GM12865 (cell line): ENCODE measurements around the gene DUSP10.

Experiments
- DNase-seq: peaks from one replicate; pipeline ENCODE4 v3.0.0; 2010; ENCODE audit warnings: low read depth
- H3K4me3 ChIP-seq: 2 replicates; pipeline ENCODE4 v1.5.1; 2011; ENCODE audit warnings: mild to moderate bottlenecking, low read depth, low read length, control low read depth
- TF ChIP-seq, protein P1 (sequence below): IDR thresholded peaks from 2 replicates; pipeline ENCODE4 v1.5.1; 2011; ENCODE audit warnings: low read length, control low read depth, low read depth, inconsistent platforms; ENCODE audit not compliant: insufficient read depth; ENCODE audit errors: missing control alignments

Gene DUSP10

DNA sequence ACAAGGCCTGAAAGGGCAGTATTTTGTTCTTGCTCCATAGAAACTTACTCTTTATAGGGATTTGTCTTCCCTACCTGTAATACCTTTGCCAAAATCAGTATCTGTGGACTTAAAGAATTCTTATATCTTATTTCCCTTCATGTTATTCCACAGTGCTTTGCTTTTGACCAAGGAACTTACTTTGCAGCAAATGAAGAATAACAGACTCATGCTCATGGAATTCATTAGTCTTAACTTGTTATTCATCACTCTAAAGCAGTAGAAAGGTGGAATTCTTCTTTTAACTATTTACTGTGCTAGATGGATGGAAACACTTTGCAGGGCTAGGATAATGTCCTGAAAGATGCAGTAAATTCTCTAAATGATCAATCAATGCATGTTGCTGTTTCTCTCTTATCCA, 45.9 kb downstream of the DUSP10 start:
- TF ChIP-seq, protein P1, sequence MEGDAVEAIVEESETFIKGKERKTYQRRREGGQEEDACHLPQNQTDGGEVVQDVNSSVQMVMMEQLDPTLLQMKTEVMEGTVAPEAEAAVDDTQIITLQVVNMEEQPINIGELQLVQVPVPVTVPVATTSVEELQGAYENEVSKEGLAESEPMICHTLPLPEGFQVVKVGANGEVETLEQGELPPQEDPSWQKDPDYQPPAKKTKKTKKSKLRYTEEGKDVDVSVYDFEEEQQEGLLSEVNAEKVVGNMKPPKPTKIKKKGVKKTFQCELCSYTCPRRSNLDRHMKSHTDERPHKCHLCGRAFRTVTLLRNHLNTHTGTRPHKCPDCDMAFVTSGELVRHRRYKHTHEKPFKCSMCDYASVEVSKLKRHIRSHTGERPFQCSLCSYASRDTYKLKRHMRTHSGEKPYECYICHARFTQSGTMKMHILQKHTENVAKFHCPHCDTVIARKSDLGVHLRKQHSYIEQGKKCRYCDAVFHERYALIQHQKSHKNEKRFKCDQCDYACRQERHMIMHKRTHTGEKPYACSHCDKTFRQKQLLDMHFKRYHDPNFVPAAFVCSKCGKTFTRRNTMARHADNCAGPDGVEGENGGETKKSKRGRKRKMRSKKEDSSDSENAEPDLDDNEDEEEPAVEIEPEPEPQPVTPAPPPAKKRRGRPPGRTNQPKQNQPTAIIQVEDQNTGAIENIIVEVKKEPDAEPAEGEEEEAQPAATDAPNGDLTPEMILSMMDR = no peak
- no peak overlapping the region for H3K4me3 ChIP-seq
- DNase-seq = no peak

GRCh38 chr1:221695301-221695700, 46.6 kb downstream of the DUSP10 start:
- H3K4me3 ChIP-seq = no peak overlapping the region
- TF ChIP-seq, protein P1 = no peak
- no peak for DNase-seq

DNA sequence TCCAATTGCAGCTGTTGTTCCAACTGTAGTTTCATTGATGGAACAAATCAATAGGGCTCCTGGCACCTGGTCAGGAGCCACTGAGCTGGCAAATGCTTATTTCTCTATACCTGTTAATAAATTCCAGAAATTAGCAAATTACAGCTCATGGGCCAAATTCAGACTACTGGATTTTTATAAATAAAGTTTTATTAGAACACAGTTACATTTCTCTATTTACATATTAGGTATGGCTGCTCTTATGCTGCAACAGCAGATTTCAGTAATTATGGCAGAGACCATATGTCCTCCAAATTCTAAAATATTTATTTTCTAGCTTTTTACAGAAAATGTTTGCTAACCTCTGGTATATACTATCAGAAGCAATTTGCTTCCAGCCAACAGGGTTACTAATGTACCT, 47.8 kb downstream of the DUSP10 start:
- H3K4me3 ChIP-seq = no peak overlapping the region
- TF ChIP-seq, protein P1 = no peak
- no peak for DNase-seq

DNA sequence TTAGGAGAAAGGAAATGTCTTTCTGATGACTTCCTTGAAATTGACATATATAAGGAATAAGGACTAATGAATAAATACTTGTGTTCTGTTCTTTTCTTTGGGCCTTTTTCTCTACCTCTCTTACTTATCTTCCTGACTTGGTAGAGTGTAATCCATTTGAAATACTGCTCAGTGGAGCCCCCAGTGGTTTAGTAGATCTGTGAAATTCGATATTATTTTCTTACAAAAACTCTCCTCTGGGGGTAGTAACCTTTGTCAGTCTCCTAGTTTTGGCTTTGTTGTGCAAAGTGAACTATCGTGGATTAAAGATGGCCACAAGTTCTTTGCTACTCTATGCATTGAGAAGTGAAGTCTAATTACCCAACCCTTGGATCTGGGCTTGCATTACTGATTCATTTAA, 48.8 kb downstream of the DUSP10 start:
- no peak overlapping the region for H3K4me3 ChIP-seq
- DNase-seq = no peak
- TF ChIP-seq, protein P1 = peak; percentile 6

GRCh38 chr1:221692643-221693042, 49.2 kb downstream of the DUSP10 start:
- H3K4me3 ChIP-seq = no peak overlapping the region
- TF ChIP-seq, protein P1 = no peak
- no peak for DNase-seq

GRCh38 chr1:221691261-221691660, 50.6 kb downstream of the DUSP10 start:
- DNase-seq = no peak
- H3K4me3 ChIP-seq = no peak overlapping the region
- TF ChIP-seq, protein P1 = no peak

- TF ChIP-seq, protein P1 = no peak
- H3K4me3 ChIP-seq = no peak overlapping the region
- DNase-seq = no peak
Observed at GRCh38 chr1:221690858-221691257, 51.0 kb downstream of the DUSP10 start.
